Activated T-helper 1 cell treated with anti-CD3 and anti-CD28 coated beads, Interleukin-2, amount 50 U/mL, for 16 hours (primary cell): ENCODE results near the gene HNRNPA3.
"Not testable (repeated sequence)": the region's sequence is repeated elsewhere in the genome, so short reads cannot be mapped to it uniquely, and the experiment has no call there.

ENCODE experiments used
- DNase-seq, 2 donors: peaks; one replicate each; pipeline ENCODE4 v3.0.0-alpha.2; 2020; ENCODE audit warnings: low read depth in 1 of 2, low spot score in 1 of 2

HNRNPA3 gene

DNA sequence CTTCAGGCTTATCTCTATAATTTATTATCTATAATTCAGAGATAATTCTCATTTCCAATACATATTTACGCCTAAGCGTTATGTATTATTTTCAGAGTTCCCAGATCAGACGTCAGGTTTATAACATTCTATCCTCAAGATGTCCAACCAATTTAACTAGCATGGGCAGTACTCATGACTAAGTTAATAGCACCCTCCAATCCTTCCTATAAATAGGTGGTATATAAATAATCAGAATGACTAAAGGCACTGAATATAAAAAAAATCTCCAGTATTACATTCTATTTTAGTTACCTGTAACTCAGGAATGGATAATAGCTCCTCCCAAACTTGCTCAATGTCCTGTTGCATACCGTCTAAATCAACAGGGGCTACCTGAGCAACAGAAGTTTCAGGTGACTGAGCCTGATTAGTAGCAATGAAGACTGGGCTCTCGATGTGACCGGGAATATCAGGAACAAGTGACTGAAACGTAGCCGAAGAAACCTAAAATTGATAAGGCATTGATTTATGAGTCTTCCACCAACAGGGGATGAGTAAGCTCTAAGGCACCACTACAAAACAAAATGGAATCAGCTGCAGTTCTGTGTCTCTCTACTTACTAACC lies 19.6 kb downstream of the HNRNPA3 start:
- DNase-seq, result no peak

DNA sequence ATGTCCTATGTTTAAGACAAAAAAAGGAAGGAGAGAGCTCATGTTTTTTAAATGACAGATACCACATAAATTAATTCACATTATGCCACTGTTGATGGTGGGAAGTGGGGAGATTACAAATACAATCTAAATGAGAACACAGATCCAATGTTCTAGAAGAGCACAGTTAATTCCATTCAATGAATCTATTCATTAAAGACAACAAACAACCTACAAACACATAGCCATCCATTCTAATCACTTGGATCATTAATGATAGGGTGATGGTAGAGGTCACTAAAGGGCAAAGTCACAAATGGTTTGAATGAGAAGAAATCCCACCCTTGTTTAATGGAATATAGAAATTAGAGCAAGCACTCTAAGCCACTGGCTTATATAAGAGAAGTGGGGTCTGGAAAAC lies 21.7 kb downstream of the HNRNPA3 start:
- no peak for DNase-seq

DNA sequence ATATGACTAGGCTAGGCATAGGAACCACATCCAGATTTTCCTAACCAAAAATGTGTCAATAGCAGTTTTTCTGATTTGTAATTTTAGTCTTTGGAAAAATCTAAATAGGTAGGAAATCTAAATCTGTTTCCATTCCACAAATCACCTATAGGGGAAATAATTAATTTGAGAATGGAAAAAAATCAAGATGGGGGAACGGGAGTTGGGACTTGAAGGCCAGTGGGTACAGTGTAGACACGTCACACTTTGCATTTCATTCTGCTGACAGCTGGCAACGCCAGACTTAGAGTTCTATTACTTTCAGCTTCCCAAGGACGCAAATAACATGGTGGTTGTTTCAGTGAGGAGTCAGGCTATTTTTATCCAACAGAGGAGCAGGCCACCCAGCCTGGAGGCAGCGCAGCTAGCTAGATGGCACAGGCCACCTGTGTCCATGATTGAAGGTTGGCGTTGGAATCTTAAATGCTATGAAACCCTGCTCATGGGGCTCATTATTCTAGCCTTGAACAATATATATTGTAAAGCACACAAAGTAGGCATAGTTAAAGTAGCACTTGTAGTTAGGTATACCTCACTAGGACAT lies 23.4 kb downstream of the HNRNPA3 start:
- no peak for DNase-seq

DNA sequence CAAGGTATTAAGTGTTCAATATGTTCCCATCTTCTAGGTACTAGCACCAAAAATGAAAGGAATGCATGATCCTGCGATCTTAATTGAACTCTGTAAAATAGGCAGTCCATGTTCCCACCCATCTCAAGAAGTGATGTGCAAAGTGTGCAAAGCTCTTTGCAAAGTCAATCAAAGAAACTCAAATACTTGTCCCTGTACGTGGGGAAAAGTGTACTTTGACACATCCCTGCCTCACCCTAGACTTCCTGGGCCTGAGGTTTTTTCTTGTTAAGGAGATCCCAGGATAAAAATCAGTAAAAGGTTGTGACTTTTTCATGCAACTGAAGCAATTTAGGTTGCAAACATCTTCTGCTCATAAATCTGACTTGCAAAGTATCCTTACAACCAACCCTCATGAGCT lies 25.3 kb downstream of the HNRNPA3 start:
- DNase-seq, result no peak

DNA sequence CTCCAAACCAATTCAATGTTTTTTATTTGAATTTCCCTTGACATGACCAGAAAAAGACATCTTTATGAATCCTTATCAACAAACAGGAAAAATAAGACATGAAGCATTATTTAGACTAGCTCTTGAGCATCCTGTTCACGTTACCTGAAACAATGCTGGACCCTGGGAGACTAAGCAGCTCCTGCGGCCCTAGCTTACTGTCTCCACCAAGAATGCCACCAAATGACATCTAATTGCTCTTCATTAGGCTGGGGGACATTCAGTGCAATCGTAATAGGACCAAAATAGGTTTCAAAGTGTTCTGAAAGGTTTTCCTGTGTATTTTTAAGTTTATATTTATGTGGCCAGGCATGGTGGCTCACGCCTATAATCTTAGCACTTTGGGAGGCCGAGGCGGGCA lies 26.5 kb downstream of the HNRNPA3 start:
- DNase-seq, result no peak

DNA sequence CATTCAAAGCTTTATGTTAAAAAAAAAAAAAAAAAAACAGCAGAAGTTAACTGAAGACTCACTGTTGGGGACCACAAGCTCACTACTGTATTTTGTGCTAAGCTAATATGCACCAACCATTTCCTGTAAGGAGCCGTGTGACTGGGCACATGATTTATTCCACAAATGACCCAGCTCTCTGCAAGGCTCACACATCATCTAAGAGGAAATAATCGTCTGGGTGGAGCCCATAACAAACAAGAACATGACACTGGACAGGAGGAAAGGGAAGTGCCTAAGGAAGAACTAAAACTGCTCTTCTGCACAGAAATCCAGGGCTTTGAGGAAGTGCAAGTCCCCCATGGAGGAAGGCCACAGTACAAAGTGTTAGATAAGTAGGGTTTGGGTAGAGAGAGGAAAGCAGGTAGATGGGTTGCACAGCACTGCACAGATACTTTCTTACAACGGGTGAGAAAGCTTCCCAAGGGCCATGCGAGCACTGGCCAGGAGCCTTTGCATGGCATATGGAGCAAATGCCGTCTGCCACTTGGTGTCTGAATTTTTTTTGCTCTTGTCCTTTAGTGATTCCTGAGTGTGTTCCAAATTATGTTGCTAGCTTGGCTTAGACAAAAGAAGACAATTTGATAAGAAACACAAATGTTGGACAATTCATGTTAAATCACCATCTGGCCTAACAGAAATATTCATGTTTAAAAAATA lies 27.5 kb downstream of the HNRNPA3 start:
- no peak for DNase-seq

DNA sequence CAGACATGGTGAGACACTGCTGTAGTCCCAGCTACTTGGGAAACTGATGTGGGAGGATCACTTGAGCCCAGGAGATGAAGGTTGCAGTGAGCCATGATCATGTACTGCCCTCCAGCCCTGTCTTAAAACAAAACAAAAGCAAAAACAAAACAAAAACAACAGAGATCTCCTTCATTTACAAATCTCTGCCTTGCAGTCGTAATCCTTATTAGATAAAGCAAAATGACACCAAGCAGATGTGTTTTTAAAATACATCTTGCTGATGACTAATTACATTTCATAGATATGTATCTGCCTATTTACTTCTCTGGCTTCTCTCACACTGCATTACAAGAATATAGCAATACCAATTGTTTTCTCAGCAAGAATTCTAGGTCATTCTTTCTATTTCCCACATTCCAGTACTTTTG lies 29.1 kb downstream of the HNRNPA3 start:
- DNase-seq, result no peak

DNA sequence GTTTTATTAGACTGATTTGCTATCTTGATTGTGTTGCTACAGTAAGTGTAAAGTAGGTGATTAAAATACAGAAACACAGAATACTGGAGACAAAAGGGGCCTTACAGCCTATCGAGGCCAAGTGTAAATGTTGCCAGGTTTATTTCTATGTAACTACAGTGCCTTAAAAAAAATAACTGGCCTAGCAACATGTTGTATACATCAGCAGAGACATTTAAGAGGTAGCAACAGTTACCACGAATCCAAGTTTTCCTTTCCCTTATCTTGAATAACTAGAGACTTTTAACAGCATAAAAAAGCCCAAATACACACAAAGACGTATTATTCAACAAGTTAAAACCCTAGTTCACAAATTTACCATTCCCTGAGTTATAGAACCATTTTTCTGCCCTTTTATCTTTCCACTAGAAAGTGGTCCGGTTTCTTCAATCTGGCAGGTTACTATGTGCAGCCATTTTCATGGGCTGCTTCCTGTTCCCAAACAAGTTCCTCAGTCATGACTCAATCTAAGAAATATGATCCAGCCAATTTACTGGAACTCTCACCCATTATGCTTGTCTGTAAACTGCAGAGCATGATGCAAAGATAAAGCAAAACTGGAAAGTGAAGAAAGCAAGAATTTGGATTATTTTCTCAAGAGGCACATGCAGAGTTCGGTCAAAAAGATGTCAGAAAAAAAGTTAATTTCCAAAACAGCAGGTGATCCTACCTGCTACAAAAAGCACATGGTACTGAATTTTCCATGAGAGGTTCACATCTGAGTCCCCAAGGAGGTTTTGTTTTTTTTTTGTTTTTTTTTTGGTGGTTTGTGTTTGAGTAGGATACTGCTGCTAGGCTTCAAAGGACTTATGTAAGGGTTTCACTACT lies 29.8 kb downstream of the HNRNPA3 start:
- no peak for DNase-seq

DNA sequence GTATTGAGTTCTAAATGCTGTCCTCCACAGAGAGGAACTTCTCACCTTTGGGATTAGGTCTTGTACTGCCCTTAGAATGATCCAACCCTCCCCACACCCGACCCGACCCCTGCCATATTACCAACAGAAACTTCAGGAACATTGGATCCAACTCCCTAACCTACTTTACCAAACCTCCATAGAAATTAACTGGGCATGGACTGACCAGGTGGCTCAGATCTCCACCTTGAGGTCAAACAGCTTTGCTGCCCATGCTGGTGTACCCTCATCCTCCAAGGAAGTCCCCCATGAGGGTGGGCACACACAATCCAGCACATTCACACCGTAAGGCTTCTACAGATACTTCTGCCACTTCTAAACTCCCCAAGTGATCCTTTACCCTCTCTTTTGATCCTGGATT lies 30.5 kb downstream of the HNRNPA3 start:
- no peak for DNase-seq

DNA sequence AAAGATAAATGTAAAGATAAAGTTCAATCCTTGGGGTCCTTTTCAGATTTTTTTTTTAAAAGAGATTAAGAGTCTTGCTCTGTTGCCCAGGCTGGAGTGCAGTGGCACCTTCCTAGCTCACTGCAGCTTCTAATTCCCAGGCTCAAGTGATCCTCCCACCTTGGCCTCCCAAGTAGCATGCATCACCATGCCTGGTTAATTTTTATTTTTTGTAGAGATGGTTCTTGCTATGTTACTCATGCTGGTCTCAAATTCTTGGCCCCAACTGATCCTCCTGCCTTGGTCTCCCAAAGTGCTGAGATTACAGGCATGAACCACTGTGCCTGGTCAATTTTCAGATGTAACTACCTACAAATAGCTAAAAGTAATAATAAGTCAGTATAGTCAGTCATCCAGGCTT lies 30.9 kb downstream of the HNRNPA3 start:
- DNase-seq, result no peak

DNA sequence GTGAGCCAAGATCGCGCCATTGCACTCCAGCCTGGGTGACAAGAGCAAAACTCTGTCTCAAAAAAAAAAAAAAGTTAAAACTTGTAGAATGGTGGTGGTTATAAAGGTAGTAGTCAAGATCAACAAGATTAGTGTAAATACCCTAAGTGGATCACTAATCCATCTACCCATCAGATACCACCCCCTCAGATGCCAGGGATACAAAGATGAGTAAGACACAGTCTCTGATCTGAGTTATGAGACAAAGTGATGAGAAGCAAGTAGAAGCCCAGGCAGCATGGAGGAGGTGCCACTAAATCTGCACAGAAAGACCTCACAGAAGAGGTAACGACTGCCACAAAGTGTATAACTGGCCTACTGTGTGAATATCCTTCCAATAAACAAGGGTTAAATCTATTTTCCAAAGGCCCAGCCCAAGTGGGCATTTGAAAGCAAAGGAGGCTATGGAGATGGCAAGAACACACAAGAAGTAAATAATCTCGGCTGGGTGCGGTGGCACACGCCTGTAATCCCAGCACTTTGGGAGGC lies 31.7 kb downstream of the HNRNPA3 start:
- DNase-seq, result no peak

DNA sequence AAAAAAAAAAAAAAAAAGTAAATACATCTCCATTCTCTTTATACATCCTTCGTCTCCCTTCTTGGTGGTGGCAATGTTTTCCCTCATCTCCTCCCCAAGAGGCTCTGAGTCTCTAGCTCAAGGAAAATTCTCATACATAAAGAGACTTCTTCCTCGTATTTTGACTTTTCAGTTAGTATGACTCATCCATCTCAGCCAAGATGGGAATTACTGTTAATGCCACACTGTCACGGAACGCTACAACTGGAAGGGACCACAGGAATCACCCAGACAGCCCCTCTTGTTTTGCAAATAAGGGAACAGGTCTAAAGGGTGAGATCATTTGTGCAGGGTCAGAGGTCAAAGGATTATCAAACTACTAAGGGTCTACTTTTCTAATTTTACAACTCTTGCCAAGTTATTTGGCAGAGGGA lies 32.4 kb downstream of the HNRNPA3 start:
- no peak for DNase-seq

DNA sequence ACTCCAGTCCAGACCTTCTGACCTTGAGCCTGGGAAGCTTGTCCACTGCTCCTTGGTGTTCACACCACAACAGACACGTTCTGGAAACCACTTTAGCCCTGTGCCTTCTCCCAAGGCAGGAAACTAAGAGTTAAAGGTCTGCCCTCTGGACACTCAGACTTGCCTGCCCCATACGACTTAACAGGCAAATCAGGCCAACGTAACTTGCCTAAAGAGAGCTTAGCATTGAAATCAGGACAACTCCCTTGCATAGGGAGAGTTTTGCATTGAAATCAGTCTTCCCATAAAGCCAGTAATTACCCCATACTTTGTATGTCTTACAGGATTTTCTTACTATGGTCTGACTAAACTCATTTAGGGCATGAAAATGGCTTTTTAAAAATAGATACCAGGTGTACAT lies 33.4 kb downstream of the HNRNPA3 start:
- no peak for DNase-seq

DNA sequence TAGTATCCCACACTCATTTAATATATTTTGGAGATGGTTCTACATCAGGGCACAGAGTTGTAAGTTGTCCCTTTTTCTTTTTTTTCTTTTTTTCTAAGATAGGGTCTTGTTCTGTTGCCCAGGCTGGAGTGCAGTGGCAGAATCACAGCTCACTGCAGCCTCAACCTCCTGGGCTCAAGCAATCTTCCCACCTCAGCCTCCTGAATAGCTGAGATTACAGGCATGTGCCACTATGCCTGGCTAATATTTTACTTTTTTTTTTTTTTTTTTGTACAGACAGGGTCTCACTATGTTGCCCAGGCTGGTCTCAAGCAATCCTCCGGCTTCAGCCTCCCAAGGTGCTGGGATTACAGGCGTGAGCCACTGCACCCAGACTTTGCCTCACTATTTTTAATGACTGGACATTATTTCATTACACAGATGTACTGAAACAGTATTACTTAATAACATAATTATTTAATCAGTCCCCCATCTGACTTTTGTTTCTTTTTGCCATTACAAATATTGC lies 34.0 kb downstream of the HNRNPA3 start:
- DNase-seq, result not testable (repeated sequence)

DNA sequence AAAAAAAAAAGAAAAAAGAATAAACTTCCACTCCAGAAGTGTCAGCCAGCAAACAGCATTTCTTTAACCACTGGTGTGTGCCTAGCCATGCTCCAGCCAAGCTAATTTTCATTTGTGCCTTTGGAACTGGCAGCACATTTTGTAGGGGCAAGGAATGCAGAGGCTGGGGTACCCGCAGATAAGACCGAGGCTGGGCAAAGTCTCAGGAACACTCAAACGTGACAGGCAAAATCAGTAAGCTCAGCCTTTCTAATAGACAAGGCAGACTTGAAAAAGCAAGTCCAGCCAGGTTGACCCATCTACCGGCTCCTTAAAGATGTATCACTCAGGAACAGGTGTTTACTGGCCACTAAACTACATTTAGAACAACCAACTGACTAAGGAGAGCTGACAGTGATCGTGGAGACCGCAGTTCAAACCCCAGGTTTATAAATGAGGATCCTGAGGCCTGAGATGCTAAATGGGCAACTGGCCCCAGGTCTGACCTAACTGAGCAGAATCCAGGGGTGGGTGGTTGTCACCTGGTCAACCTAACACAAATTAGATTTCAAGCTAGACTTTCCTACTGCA lies 35.2 kb downstream of the HNRNPA3 start:
- DNase-seq, result no peak

DNA sequence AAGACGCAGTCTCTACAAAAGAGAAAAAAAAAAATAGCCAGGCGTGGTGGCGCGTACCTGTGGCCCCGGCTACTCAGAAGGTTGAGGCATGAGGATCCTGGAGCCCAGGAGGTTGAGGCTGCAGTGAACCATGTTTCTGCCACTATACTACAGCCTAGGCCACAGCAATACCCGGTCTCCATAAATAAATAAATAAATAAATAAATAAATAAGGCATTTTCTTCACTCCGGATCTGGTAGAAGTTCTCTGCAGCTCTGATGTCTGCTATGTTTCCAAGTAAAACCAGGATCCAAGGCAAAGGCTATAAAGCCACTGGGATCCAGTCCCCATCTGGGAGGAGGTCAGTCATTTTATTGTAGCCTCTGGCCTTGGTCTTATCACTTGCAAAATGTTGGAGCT lies 36.4 kb downstream of the HNRNPA3 start:
- DNase-seq, result no peak

DNA sequence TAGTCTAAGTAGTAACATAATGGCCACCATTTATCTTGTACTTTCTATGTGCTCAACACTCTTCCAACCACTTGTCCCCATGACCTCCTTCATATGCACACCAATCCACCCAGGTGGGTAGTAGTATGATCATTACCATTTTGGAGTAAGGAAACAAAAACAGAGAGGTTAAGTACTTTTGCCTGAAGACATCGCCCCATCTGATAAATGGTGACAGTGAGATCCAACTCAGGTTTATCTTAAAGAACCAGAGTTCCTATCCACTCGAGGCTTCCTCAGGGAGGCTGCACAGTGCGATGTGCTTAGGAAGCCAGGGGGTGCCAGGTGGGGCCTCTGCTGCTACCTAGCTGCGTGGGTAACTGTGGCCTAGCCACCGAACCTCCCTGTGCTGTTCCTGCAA lies 37.9 kb downstream of the HNRNPA3 start:
- DNase-seq, result no peak

DNA sequence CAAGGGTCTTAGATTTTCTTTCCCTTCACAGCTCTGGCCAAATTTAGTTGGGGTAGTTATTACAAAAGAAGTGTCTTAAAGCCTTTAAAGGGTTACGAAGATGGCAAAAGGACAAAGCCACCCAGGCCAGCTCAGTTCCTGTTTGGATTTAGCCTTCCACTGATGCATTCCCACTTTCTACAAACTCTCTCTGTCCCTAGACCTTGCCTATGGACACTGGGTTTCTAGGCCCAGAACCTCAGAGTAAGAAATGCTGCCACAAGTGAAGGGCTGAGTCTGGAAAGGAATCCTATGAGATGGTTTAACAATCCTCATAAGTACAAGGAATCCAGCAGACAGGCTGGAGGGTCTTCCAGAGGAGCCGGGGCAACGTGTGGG lies 38.6 kb downstream of the HNRNPA3 start:
- no peak for DNase-seq

DNA sequence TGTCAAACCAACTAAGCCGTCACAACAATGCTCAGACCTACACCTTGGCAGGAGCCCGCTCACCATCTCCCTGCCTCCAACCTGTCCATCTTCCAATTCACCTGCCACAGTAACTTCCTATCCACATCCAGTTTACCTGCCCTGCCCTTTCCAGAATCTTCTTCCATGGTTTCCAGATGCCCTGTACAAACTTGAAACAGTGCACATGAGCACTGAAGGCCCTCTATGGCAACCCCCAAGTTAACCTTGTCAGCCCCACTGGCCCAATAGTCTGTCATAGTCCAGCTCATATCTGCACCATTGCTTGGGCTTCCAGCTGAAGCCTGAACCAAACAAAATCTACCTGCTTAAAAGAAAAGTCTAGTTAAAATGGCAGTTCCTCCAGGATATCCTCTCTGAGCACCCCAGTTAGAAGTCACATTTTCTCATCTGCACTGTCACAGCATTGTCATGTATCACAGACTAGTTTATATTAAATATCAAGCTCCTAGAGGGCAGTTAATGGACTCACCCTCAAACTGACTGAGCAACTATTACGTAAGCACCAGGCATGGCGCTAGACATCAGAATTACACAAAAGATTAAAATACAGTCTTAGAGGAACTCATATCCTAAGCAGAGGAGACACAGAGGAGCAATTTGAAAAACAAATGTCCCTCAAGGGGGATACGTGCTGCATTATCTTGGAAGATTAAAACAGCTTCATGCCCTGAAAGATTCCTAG lies 40.4 kb downstream of the HNRNPA3 start:
- DNase-seq, result no peak

DNA sequence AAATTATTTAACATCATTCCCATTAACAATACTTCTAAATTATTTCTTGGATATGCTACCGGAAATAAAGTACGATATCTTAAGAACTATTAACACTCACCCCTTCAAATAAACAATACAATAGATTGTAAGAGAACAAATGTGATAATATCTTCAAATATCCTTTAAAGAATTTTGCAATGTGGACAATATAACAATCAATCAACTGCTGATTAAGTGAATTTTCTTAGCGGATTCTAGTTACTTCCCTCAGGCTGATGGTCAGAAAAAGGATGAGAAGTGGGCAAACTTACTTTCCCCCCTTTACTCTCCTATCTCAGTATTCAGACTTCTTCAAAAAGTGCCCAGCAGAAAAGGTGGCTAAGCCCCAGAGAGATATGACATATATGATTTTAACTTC lies 41.1 kb downstream of the HNRNPA3 start:
- DNase-seq, result no peak
